GM18870 (cell line): ENCODE results near the gene PDZRN3.
"Not testable (repeated sequence)": the region's sequence is repeated elsewhere in the genome, so short reads cannot be mapped to it uniquely, and the experiment has no call there.

Experiments
- ATAC-seq: cut with Tn5 transposase; IDR thresholded peaks from one replicate; pipeline ENCODE4 v1.9.1; 2021; ENCODE audit warnings: moderate library complexity; ENCODE audit not compliant: unreplicated experiment

Gene PDZRN3

DNA sequence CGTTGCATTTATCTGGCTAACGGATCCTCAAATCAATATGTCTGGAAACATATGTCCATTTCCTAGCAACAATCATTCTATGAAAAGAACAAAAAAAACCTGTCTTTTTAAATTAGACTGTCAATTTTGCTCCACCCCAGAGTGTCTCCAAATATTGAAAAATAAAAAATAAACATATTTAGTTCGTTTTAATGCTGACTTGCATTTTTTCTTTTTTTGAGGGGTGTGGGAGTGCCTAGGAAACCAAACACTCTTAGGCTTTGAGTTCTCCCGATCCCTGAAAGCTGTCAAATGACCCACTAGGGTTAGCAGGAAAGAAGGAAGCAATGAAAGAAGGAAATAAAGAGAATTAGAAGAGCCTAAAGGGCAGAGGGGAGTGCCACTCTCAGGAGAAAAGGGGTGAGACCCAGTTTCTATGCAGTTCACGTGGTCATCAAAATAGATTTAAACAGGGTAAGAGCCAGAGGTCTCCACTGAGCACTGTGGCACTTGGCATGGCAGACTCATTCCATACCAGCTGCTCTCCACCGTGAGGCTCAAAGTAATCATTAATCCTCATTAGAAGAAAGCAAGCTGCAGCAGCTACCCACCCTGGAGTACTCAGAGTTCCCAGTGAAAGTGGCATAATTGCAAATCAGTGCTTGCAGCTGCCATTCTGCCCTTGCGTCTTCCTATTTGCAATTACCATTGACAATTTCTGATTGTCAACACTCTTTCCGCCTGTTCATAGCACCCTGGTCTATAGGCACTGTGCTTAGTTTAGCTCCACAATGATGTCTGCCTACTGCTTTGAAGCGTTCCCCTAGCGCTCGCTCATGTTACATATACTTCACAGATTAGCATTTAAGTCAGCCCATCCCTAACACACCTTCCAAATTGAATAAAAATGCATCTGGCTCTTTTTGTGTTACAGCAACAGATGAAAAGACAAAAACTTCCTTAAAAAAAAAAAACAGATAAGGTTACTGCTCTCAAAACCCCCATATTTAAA lies 32.3 kb downstream of the PDZRN3 start:
- no peak for ATAC-seq

DNA sequence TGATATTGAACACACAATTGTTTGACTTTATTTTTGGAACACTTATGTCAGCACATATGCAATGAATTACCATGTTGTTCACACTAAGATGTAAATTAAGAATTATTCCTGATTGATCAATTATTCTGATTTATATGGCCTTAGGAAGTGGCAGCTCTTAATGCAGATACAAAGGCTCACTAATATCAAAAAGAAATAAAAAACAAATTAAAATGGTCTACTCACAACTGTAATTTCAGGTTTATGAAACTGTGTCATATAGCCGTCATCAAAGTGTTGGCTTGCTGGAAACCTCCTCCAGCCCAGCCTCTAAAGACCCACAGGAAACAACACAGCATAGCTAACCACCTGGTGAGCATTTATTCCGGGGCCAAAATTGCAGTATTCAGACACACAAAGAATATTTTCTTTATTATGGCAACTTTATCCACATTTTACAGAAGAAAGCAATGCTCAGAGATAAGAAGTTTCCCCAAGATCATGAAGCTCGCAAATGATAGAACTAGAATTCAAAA lies 33.4 kb downstream of the PDZRN3 start:
- no peak for ATAC-seq

DNA sequence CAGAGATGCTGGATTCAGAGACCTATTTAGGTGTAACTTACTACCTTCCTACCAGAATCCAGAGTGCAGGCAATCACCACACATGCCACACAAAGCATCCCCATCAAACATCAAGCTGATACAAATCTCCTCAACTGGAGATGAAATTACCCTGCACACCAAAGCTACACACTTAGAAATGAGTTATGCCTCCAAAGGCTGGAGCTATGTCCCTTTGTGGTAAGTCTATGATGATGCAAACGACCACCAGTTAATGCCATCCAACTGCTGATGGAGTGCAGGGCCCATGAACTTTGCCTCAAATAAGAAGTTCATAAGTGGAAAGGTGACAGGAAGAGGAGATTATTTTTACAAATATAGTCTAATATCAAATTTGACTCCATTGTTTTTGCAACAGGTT lies 38.1 kb downstream of the PDZRN3 start:
- no peak for ATAC-seq

DNA sequence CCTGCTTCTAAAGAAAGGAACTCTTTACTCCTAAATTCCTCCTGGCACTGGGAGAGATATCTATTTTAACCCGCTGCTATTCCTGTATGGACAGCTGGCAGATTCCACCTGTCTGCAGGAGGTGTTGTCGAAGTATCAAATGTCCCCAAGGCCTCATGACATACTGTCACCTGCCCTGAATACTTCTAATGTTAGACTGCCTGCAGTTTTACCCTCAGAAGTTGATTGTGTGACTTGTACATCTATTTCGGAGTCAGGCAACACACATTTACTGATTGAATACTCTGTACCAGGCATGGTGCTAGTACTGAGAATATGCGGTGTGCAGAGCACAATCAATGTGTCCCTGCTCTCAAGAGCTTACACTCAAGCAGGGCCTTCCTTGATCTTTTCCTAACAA lies 38.6 kb downstream of the PDZRN3 start:
- ATAC-seq = no peak

DNA sequence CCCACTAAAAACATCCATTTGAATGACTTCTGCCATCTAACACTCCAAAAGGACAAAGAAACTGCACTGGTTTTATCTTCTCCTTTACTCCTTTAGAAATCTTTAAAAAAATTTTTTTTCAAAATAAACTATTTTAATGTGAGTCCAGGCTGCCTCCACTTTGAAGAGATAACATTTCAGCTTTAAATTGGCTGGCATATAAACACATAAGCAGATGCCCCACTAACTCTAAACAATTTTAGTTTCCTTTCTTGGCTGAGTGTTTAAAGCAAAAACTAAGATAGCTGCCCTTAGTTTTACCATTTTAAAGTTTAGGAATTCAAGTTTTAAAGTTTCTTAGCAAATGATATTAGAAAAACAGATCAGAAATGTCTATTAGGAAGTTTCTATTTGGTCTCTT lies 39.9 kb downstream of the PDZRN3 start:
- no peak for ATAC-seq

DNA sequence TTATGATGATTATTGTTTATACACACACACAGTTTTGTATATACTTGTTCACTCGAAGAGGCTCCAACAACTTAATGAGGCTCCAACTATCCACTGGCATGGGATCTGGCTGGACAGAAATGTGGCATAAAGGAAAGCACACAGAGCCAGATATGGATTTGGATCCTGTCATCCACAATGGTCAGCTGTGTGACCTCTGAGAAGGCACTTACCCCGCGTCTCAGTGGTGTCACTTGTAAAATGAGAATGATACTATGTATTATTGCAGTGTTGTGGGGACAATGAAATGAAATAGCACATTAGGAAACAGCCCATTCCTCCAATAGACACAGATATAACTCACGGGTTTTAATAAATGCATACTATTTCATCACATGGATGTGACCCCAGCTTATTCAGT lies 42.2 kb downstream of the PDZRN3 start:
- ATAC-seq = no peak

DNA sequence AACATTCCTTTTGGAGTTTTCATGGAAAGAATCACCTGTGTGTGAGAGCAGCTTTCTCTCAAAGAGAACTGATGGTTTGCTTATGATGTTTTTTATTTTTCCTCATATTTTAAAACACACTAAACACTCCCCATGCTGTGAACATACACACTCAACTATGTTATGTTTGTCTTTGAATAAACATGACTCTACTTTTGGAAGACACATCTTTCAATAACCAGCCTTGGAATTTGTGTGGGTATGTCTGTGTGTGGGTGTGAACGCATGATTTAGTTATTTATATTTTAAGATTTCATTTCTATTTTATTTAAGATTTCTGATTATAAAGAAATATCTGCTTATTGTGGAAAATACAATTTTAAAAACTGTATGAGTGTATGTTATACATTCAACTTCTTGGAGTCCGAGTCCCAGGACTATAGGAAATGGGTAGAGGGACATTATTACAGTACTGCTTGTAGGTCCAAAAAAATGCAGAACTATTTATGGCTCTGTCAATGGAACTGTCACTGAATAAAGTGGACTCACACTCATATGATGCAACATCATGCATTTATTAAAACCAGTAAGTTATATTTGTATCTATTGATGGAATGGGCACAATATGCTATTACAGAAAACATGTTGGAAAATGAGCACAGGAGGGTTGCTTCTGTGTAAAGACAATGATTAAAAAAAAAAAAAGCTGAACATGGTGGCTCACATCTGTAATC lies 43.5 kb downstream of the PDZRN3 start:
- ATAC-seq = no peak

DNA sequence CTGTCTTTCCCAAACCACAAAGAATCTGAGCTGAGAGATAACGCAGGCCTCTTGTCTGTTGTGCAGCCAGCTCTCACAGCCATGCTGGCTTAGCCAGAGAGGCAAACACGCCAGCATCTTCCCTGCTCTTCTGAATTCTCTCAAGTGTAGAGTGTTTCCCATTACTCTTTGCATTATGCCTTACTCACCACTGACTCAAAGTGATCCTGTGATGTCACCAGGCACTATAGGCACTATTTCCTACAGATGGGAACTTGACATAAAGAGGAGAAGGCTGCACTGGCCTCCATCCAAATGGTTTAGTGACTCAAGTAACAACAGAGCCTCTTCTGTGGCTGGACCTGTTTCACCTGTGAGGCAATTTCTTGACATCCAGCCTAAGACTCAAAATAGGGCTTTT lies 44.4 kb downstream of the PDZRN3 start:
- ATAC-seq = no peak

DNA sequence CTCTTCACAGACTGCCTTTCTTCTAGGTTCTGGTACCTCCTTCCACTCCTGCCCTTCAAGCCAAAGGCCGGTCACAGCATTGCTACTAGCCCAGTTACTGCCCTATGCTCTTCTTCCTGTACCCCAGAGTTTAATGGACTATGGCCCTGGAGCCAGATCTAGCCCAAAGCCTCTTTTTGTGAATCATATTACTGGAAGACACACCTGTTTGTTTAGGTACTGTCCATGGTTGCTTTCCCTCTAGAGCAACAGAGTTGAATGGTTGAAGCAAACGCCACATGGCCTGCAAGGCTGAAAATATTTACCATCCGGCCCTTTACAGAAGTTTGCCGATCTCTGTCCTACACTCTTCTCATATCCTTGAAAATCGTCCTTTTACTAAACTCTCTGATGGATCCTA lies 47.0 kb downstream of the PDZRN3 start:
- ATAC-seq = no peak

DNA sequence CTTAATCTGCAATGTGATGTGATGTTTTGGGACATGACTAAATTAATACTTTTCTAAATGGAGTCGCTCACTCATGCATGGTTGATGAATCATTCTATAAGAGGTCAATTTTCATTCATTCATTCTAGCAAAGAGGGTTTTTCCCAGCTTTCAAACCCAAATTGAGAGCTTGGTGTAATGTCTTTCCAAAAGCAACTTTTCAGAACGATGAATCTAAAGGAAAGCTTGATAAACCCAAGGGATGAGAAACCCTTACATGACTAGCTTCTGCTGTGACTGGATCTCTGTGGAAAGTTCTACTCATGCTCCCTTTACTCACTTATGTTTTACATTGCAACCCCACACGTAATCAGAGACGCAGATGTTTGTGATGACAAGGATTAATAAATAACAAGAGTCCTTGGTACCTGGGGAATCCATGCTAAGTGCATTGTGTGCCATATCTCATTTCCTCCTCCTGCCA lies 47.7 kb downstream of the PDZRN3 start:
- no peak for ATAC-seq

DNA sequence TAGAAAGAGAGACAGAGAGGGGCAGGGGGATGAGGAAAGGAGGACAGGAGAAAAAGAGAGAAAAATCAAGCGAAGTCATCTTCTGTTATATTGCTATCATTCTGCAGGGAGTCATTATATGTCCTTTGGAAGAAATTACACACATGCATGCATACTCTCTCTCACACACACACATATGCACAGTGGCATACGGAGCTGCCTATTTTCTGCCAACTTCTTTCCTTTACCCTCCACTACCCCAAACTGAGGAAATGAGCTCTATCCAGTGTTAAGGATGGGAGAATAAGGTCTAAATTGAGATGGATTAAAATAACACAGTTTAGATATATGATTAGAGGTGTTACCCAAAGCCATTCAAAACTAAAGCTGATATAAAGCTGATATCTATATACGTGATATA lies 48.8 kb downstream of the PDZRN3 start:
- no peak for ATAC-seq

DNA sequence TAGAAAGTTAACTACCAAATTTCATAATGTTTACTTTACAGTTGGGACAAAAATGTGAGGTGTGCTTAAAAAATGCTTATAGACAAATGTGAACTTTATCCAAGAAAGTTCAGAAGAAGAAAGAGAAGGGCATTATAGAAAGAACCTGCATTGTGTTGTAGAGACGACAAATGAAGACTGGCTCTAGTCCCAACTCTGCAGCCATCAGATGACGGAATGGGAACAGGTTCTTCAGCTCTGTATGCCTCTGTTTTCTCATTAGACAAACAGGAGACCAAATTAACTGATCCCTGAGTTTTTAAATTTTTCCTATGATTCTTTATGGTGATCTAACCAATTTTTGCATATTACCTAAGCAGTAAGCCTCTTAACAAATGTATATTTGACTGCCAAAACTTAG lies 49.2 kb downstream of the PDZRN3 start:
- no peak for ATAC-seq

DNA sequence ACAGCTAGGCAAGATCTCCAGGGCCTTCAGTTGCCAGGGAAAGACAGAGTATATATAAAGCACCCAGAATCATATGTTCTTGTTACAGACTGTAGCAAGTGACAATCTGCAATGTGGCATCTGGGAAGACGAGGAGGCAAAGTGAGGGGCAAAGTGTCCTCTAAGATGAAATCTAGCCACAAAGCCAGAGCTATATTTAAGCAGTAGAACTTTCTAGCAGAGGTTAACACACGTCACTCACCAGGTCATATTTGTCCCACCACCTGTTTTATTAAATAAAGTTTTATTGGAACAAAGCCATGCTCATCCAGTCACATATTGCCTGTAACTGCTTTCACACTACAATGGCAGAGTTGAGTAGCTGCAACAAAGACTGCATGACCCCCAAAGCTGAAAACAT lies 51.5 kb downstream of the PDZRN3 start:
- ATAC-seq = no peak

DNA sequence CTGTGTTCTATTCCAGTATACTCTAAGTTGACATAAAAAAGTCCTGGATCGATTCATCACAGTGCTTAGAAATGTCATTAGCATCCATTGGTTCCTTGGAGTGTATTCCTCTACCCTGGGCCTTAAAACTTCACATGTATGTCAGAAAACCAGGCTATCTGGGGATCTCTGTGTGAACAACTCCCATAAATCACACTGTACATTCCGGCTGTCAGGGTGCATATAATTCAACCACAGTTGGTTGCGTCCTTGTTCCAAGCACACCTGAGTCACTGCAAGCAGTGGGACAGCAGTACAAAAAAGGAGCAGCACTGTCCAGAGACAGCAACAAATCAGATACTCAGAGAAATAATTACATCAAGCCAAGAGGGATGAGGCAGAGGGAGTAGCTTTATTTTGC lies 52.4 kb downstream of the PDZRN3 start:
- no peak for ATAC-seq

DNA sequence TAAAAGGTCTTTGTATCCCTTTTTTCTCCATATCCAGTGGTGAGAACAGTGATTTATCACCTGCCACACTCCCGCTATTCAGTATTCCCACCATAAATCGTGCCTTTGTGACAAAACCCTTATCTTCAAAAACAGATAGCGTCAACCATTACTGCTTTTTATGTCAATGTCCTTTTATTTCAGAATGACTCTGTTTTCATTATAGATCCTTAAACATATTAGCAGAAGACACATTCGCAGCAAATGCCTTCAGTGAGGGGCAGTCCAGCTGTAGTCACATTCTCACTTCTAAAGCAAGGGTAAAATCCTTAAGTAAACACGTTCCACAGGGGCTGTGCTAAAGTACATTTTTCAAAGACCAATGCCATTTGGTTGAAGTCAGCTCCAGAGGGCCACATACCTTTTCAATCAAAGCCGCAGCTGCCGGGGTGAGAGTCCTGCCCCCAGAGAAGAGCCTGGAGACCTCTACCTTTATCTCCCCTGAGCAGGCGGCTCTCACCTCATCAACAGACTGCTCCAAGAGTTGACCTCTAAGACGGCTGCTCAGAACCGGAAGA lies 53.4 kb downstream of the PDZRN3 start:
- no peak for ATAC-seq

DNA sequence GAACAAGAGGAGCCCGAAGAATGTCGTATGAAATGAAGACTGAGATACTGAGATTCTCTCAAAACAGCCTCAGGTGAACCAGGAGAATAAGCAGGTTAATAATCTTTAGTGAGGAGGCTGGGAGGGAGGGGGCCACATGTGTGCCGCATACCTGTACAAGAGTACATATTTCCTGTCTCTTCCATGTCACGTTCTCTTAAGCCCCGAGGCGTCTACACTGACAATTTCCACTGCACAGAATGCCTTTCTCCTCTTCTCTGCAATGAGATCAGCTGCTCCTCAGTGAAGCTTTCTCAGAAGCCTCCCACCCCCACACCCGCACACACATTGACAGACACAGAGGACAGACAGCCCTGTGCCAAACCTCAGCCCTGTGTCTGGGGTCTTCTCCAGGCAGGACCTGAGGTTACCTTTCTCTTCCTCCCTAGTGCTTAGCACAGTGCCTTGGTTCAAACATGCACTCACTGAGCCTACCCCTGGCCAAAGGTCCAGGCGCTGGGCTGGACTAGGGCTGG lies 55.4 kb downstream of the PDZRN3 start:
- no peak for ATAC-seq

DNA sequence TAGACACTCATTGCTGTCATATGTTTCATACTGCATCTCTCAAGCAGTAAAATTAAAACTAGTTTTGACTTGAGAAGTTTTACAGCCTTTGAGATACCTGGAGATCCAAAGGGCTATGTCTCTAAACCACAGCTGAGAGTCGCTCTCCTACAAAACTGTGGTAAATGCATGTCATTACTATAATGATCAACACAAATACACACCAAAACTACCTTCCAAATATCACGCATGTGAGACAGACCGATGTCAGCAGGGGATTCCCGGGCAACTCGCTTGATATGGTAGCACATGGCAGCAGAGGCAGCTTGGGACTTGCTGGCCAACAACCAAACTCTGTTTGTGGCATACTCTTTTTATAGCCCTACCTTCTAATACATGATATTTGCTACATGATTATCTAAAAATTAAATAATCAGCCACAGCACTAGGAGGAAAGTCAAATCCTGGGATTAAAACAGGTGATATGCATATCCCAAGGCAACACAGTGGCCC lies 56.3 kb downstream of the PDZRN3 start:
- ATAC-seq = no peak

DNA sequence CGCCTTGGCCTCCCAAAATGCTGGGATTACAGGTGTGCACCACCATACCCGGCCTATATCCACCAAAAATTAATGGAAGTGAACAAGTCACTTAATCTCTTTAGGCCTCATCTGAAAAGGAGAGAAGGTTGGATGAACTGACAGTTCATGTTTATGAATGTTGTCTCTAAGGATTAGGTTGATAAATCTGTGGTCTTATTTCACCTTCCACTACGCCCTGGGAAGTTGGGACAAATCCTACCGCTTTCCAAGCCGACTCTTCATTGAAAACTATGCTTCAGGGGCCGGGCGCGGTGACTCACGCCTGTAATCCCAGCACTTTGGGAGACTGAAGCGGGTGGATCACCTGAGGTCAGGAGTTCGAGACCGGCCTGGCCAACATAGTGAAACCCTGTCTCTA lies 59.4 kb downstream of the PDZRN3 start:
- not testable (repeated sequence) for ATAC-seq

DNA sequence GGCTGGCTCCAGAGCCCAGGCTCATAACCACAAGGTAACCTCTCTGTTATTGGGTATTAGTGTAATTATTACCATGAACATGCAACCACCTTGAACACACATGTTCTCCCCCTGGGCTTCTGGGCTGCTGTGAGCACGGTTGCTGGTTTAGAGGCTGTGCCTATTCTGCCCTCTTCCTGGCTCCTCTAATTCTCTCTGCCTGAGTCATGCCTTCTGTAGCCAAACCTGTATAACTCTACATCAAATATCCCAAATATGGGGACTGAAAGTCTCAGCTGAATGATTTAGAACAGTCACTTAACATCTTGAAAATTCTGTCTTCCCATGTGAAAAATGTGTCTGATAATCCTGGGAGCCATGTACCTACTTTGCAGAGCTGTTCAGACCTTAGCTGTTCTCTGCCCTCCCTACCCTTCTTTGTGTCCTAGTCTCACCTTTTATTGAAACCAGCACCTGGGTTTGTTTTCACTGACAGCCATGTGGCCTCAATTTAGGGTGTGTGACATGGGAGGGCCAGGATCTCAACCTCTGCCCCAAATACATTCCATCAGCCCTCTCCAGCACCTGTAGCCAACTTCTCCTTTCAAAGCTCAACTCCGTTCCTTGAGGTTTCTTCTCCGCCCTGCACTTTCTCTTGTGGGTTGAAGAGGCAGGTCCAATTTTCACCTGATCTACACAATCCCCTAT lies 60.7 kb downstream of the PDZRN3 start:
- no peak for ATAC-seq

DNA sequence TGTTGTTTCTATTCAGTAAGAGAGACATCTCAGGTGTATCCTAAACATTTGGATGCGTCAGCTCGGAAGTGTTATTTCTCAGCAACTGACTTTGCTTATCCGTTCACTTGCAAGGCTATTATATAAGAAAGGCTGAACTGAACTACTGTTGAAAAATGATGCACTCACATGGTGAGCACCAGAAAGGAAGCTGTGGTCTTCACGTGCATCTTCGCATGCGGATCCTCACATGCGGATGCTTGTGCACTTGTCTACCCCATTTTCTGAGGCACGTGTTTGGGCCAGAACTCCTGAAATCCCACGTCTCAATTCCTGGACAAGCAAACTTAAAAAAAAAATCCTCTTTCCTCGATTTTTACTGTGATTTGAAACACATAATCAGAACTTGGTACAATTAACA lies 63.2 kb downstream of the PDZRN3 start:
- no peak for ATAC-seq

DNA sequence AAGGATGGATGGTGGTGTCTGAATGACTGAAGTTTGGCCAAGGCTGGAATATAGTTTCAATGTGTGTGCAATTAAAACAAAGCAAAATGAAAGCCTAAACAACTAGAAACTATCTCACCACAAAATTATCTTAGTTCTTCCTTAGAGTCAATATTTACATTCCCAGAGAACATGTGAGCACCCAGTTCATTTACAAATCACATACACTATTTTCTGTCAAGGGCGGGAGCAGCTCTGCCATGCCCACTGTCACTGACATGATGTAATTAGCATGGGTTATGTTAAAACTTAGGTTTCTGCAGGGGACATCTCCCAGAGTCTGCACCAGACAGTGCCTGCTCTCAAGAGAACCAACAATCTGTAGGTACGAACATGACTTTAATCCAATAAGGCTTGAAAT lies 65.0 kb downstream of the PDZRN3 start:
- ATAC-seq = no peak
